DMS53 treated with DMSO at 0.1 percent for 48 hours (cell line): ENCODE results near the gene ZDHHC7.
"Not testable (repeated sequence)": the region's sequence is repeated elsewhere in the genome, so short reads cannot be mapped to it uniquely, and the experiment has no call there.

Experiments
- DNase-seq: peaks from one replicate; lab custom pipeline; 2025; ENCODE audit not compliant: unreplicated experiment; lab: John Stamatoyannopoulos, UW

The ZDHHC7 gene

DNA sequence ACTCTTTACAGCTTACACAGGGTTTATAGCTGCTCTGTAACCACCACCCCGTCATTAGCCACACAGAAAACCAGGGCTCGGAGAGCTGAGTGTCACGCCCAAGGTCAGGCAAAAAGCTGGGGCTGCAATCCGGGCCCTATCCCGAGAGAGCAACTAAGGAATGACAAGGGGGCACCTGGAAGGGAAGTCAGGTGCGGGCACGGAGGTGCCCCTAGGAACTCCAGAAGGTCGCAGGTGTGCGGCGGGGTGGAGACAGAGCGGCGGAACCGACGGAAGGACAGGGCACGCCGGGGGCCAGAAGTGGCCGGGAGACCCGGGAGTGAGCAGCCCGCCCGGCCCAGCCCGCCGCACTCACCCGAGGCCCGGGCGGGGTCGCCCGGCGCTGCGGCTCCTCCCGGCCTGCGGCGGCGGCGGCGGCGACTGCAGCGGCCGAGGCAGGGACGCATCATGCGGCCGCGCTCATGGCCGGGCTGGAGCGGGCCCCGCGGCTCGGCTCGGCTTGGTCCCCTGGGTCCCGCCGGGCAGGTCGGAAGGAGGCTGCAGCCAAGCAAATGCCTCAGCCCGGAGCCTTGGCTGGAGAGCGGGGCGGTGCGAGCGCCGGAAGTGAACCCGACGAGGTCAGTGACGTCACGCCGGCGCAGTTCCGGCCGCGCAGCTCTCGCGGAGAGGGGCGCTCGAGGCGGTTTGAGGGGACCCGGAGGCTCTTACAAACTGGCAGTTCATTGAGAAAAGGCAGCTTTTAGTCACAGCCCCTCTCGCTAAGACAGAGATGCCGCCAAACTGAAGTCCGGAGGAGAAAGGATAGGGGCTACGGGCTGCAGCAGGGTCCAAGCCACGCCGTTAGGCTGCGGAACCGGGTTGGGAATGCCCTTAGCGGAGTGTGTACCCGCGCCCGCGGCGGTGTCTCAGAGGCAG, at the start of gene ZDHHC7:
TSS of gene ZDHHC7 (minus strand) at position 605 of the 915 bp plus-strand sequence. CDS start 20,917 bp downstream, outside the sequence.
- DNase-seq, result peak; percentile 48

GRCh38 chr16:85058909-85059308, 47.6 kb upstream of the ZDHHC7 start:
- DNase-seq, result no peak

DNA sequence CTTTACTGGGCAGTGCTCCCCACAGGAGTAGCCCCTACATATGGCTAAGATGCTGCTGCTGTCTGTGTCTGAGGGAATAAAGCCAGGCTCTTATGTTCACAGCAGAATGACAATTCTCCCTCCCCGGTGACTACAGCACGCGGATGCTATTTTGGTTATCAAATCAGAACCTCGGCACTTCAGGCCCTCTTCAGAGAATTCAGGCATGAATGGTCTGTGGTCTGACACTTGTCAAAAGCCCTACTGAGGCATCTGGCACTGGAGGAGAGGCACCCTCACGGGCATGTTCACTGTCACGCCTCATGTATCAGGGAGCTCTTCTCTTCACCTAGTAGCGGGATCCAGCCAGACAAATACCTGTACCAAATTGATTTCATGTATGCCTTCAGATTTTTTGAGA, 46.6 kb upstream of the ZDHHC7 start:
- no peak for DNase-seq

- no peak for DNase-seq
These were observed 46.0 kb upstream of the ZDHHC7 start for GRCh38 chr16:85057212-85057889.

DNA sequence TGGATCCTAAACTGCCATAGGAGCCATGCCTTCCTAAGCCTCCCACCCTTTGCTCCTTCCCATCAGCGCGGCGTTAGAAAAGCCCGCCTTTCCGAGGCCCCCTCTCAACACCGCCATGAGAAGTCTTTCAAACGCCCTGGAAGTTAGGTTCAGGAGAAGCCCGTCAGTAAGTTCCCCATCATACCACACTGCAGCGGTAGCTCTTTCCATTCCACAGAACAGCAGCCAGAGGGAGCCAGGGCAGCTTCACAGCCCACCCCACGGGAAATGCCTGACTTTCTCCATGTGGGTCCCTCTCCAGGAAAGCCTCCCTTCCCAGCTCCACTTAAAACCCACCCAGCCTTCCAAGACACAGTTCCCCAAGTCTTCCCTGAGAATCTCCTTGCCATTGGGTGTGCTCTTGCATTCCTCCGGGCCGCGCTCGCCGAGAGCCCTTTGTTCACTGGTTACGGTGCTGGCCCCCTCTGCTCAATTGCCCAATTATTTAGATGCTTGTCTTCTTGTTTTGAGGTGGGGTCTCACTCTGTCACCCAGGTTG, 44.9 kb upstream of the ZDHHC7 start:
- no peak for DNase-seq

- DNase-seq, result no peak
These were observed 44.3 kb upstream of the ZDHHC7 start for GRCh38 chr16:85055493-85056210.

- DNase-seq, result no peak
These were observed 43.7 kb upstream of the ZDHHC7 start for GRCh38 chr16:85054948-85055492.

- DNase-seq, result not testable (repeated sequence)
These were observed 43.0 kb upstream of the ZDHHC7 start for GRCh38 chr16:85054321-85054720.

DNA sequence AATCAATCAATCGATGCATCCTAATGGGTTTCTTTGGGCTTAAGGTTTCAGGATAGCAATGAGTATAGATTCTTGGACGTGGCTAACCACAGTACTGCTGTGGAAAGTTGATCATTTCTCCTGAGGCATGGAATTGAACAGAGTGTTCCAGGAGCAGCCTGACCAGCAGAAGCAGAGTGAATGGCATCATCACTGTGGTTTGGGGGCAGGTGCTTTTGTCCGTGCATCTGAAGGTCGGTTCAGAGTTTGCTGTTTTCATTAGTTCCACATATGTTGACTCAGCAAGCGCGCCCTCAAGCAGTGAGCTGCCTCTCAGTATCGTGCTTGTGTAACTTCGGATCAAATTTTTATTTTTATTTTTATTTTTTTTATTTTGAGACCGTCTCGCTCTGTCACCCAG, 41.2 kb upstream of the ZDHHC7 start:
- DNase-seq, result no peak

GRCh38 chr16:85051683-85052082, 40.3 kb upstream of the ZDHHC7 start:
- DNase-seq, result no peak

DNA sequence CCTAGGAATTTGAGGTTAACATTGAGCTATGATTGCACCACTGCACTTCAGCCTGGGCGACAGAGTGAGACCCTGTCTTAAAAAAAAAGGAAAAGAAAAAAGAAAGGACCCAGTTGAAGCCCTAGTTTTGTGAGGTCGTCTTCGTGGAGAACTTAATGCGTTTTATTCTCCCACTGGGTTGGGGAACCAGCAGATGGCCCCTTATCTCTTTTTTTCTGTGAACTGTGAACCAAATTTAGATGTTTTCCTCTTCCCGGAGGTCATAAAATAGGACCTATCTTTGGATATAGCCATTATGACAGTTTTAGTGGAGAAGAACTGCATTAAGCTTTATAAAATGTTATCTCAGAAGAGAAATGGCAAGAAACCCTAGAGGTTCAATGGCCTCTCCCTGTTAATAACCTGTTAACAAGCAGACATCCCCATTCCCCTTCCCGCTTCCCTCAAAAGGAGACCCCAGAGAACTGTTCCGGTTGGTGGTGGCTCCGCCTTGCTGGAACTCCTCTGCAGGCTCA, 39.8 kb upstream of the ZDHHC7 start:
- DNase-seq, result no peak

DNA sequence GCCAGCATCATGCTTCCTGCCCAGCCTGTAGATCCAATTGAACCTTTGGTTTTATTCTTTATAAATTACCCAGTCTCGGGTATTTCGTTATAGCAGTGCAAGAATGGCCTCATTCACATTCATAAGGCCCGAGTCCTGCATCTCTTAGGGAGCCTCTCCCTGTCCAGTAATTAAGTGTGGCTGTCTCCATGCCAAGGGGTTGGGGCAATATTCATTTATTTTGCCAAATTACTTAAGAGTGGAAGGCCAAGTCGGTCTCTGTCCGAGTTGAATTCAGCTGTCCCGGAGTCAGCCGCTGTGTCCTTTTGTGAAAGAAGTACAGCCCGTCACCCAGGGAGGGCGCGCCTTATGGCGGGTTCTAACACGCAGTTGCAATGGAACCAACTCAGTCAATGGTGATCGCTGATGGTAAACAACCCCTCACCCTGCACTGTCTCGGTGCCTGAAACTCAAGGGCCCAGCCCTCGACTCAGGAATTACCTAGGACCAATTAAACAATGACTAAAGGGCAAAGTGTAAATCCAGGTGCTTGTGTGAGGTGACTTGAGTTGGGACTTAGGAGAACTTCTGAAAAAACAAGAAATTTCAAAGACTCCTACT, 38.5 kb upstream of the ZDHHC7 start:
- no peak for DNase-seq

DNA sequence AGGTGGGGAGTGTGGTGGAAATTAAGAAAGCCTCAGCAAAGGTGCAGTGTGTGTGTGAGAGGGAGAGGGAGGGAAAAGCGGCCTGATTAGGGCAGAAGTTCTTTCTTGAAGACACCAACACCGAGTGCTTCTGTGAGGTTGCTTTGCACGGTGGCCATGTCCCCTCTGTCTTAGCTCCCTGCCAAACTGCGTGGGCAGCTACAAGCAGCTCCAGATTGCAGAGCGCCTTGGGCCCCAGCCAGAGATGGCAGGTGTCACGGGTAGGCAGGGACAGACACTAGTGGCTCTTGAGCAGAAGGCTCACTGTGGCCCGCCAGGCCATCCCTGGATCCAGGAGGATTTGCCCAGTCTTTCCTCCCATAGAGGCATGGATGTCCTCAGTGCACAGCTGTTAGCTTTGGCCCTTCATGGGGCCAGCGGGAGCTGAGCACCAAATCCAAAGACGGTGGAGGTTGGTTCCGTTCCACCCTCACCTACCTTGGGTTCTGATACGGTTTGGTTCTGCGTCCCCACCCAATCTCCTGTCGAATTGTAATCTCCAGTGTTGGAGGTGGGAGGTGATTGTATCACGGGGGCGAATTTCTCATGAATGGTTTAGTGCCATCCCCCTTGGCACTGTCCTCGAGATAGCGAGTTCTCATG, 37.7 kb upstream of the ZDHHC7 start:
- DNase-seq, result no peak

GRCh38 chr16:85047867-85048455, 36.6 kb upstream of the ZDHHC7 start:
- no peak for DNase-seq

- DNase-seq, result peak; percentile 3
These were observed 35.9 kb upstream of the ZDHHC7 start for GRCh38 chr16:85046931-85047866.

DNA sequence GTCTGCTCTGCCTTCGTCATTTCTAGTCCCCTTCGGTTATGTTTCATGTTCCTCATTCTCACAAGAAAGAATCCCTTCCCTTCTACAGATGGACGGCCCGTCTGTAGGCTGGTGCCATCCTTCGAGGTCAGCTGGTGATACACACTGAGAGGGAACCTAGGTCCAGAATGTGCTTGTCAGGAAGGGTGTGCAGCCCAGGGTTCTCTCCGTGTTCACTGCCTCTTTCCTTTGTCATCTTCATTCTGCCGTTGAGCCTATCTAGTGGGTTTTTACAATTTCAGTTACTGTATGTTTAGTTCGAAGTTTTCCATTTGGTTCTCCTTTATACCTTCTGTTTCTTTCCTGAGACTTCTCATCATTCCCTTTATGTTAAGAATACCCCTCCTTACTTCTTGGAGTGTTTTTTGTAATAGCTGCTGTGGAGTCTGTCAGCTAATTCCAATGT, 35.2 kb upstream of the ZDHHC7 start:
- DNase-seq, result no peak

GRCh38 chr16:85045641-85046471, 34.5 kb upstream of the ZDHHC7 start:
- DNase-seq, result no peak
